PFSK-1 (cell line): ENCODE measurements around the gene TBC1D30.

Source experiments
- FOXP2 ChIP-seq: optimal IDR thresholded peaks from 2 replicates; pipeline ENCODE3; 2011; ENCODE audit warnings: borderline replicate concordance, control low read depth, inconsistent platforms; ENCODE audit not compliant: insufficient read depth; ENCODE audit errors: extremely low read length, extremely low read depth
- POLR2AphosphoS5 ChIP-seq: IDR thresholded peaks from 2 replicates; pipeline ENCODE4 v1.6.1; 2012; ENCODE audit warnings: low read depth, mild to moderate bottlenecking, control low read depth, low read length, moderate library complexity
- SIN3A ChIP-seq: IDR thresholded peaks from 2 replicates; pipeline ENCODE4 v1.6.1; 2012; ENCODE audit warnings: mild to moderate bottlenecking, low read length, moderate library complexity, borderline replicate concordance; ENCODE audit not compliant: insufficient read depth
- TAF1 ChIP-seq: IDR thresholded peaks from 2 replicates; pipeline ENCODE4 v1.6.1; 2012; ENCODE audit warnings: low read length, control low read depth, borderline replicate concordance; ENCODE audit not compliant: insufficient read depth
- TF ChIP-seq, protein P1 (sequence below), 2 experiments: IDR thresholded peaks; 2 replicates each; pipeline versions ENCODE4 v1.6.1 to v1.8.0; 2011 to 2012; ENCODE audit warnings: low read depth in 2 of 2, low read length in 2 of 2, control low read depth in 1 of 2, inconsistent platforms in 1 of 2, mild to moderate bottlenecking in 1 of 2, moderate library complexity in 1 of 2; ENCODE audit not compliant: insufficient read depth in 1 of 2

DNA sequence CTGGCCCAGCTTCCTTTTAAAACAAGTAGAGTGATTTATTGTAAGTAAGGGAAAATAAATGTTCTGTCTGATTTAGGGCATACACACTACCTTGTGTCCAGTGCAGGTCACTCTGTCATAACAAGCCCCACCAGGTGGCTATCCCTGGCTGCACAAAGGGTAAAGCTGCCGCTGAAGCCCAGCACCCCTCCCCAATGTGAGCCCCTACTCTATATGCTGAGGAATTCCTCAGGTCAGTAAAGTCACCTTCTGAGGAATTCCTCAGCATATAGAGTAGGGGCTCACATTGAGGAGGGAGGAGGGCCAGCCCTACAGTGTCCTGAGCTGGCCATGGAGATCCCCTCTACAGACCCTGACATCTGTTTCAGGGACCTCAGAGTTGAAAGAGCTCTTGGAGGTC lies 67.2 kb downstream of the TBC1D30 start:
- no peak for TF ChIP-seq TAF1
- TF ChIP-seq, protein P1, sequence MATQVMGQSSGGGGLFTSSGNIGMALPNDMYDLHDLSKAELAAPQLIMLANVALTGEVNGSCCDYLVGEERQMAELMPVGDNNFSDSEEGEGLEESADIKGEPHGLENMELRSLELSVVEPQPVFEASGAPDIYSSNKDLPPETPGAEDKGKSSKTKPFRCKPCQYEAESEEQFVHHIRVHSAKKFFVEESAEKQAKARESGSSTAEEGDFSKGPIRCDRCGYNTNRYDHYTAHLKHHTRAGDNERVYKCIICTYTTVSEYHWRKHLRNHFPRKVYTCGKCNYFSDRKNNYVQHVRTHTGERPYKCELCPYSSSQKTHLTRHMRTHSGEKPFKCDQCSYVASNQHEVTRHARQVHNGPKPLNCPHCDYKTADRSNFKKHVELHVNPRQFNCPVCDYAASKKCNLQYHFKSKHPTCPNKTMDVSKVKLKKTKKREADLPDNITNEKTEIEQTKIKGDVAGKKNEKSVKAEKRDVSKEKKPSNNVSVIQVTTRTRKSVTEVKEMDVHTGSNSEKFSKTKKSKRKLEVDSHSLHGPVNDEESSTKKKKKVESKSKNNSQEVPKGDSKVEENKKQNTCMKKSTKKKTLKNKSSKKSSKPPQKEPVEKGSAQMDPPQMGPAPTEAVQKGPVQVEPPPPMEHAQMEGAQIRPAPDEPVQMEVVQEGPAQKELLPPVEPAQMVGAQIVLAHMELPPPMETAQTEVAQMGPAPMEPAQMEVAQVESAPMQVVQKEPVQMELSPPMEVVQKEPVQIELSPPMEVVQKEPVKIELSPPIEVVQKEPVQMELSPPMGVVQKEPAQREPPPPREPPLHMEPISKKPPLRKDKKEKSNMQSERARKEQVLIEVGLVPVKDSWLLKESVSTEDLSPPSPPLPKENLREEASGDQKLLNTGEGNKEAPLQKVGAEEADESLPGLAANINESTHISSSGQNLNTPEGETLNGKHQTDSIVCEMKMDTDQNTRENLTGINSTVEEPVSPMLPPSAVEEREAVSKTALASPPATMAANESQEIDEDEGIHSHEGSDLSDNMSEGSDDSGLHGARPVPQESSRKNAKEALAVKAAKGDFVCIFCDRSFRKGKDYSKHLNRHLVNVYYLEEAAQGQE (IDR thresholded peaks at IDR 0.05; ENCODE audit: insufficient read depth in 1 of 2, low read depth in 2 of 2, low read length in 2 of 2) = no peak
- TF ChIP-seq SIN3A = no peak
- no peak for TF ChIP-seq POLR2AphosphoS5
- no peak for TF ChIP-seq FOXP2
